Activated T-helper 17 cell treated with anti-CD3 and anti-CD28 coated beads, Interleukin-2, amount 50 U/mL, for 72 hours (primary cell): ENCODE data around the gene BCL2L14. TPM values are rescaled to one million over a fixed set of nuclear protein-coding genes. Genes with fewer than 3 reads are reported as not detected.
"Not testable (repeated sequence)": the region's sequence is repeated elsewhere in the genome, so short reads cannot be mapped to it uniquely, and the experiment has no call there.

ENCODE experiments used
- ATAC-seq: fragments of 150-1000 bp; cut with Tn5 transposase; replicated peaks from 2 replicates; pipeline ENCODE4 v1.10.0; 2021; ENCODE audit warnings: mild to moderate bottlenecking, moderate library complexity
- H3K27ac Mint-ChIP-seq: one replicate; pipeline ENCODE4 v1.8.0; 2022; ENCODE audit warnings: mixed read lengths
- H3K27me3 Mint-ChIP-seq: one replicate; pipeline ENCODE4 v1.8.0; 2022; ENCODE audit warnings: mixed read lengths
- H3K36me3 Mint-ChIP-seq: one replicate; pipeline ENCODE4 v1.8.0; 2022; ENCODE audit warnings: low read depth, mild to moderate bottlenecking, mixed read lengths
- H3K4me1 Mint-ChIP-seq: one replicate; pipeline ENCODE4 v1.8.0; 2022; ENCODE audit warnings: mixed read lengths
- H3K4me3 Mint-ChIP-seq: one replicate; pipeline ENCODE4 v1.8.0; 2022; ENCODE audit warnings: mild to moderate bottlenecking, mixed read lengths
- H3K9me3 Mint-ChIP-seq: one replicate; pipeline ENCODE4 v1.8.0; 2022; ENCODE audit warnings: mixed read lengths
- total RNA-seq, 2 donors: library from RNA; stranded (reverse); gene quantifications; one replicate each; pipeline ENCODE4 v1.2.3, GENCODE V29; 2022

BCL2L14 gene
- total RNA-seq, 2 donors from 2014 or later = 3.0 to 3.8 TPM

GRCh38 chr12:12108441-12109058 lies 37.8 kb downstream of the BCL2L14 start:
- H3K4me1 Mint-ChIP-seq = no peaks in the 10 kb centered on the region
- H3K9me3 Mint-ChIP-seq = peaks cover 26% of the 10 kb centered on the region
- peaks cover 3% of the 10 kb centered on the region for H3K27me3 Mint-ChIP-seq

DNA sequence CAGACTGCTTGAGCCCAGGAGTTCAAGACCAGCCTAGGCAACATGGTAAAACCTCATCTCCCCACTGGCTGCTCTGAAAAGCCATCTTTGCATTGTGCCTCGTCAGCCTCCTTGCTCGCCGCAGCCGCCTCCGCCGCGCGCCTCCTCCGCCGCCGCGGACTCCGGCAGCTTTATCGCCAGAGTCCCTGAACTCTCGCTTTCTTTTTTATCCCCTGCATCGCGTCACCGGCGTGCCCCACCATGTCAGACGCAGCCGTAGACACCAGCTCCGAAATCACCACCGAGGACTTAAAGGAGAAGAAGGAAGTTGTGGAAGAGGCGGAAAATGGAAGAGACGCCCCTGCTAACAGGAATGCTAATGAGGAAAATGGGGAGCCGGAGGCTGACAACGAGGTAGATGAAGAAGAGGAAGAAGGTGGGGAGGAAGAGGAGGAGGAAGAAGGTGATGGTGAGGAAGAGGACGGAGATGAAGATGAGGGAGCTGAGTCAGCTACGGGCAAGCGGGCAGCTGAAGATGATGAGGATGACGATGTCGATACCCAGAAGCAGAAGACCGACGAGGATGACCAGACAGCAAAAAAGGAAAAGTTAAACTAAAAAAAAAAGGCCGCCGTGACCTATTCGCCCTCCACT lies 40.3 kb downstream of the BCL2L14 start:
- H3K4me1 Mint-ChIP-seq, H3K27ac Mint-ChIP-seq, H3K4me3 Mint-ChIP-seq, H3K27me3 Mint-ChIP-seq, H3K36me3 Mint-ChIP-seq, ATAC-seq: not testable (repeated sequence)
- peaks cover 17% of the 10 kb centered on the region for H3K9me3 Mint-ChIP-seq

More at GRCh38 chr12:12108441-12109058, 37.8 kb downstream of the BCL2L14 start:
- ATAC-seq = no peak
- Mint-ChIP-seq H3K27ac (no peak overlapping the region), H3K36me3 (no peaks in the 10 kb centered on the region), H3K4me3 (no peak overlapping the region)

- no peaks in the 10 kb centered on the region for H3K4me1 Mint-ChIP-seq
- no peak overlapping the region for H3K4me3 Mint-ChIP-seq
- no peaks in the 10 kb centered on the region for H3K36me3 Mint-ChIP-seq
- H3K27ac Mint-ChIP-seq = no peak overlapping the region
- no peaks in the 10 kb centered on the region for H3K27me3 Mint-ChIP-seq
- no peak for ATAC-seq
- H3K9me3 Mint-ChIP-seq = no peaks in the 10 kb centered on the region
These were observed 44.8 kb downstream of the BCL2L14 start for GRCh38 chr12:12115514-12115913.

GRCh38 chr12:12116677-12117076 lies 45.9 kb downstream of the BCL2L14 start:
- Mint-ChIP-seq H3K36me3 (no peaks in the 10 kb centered on the region), H3K9me3 (no peaks in the 10 kb centered on the region), H3K4me3 (no peak overlapping the region), H3K4me1 (no peaks in the 10 kb centered on the region), H3K27me3 (no peaks in the 10 kb centered on the region), H3K27ac (no peak overlapping the region)
- ATAC-seq = no peak

DNA sequence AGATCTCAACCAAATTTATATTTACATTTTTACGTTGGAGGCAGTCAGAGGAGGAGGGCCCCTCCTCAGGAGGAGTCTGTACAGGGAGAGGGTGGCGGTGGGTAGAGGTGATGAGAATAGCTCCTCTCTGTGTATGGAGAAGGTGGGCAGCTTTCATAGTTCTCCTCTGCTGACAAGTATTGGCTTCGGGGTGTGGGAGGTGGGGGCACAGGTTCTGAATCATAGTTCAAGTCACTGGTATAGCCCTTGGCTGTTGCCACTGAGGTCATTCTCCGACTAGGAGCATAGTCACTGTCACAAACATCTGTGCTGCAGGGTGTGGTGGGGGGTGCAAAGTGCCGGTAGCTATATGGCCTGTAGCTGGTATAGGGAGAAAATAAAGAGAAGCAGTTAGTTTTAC lies 50.3 kb downstream of the BCL2L14 start:
- Mint-ChIP-seq H3K4me3 (no peak overlapping the region), H3K4me1 (no peaks in the 10 kb centered on the region), H3K9me3 (no peaks in the 10 kb centered on the region), H3K36me3 (peaks cover 19% of the 10 kb centered on the region), H3K27ac (no peak overlapping the region), H3K27me3 (no peaks in the 10 kb centered on the region)
- no peak for ATAC-seq

GRCh38 chr12:12123036-12123604 lies 52.4 kb downstream of the BCL2L14 start:
- no peak overlapping the region for H3K27ac Mint-ChIP-seq
- H3K36me3 Mint-ChIP-seq = peaks cover 25% of the 10 kb centered on the region
- no peak for ATAC-seq
- H3K4me1 Mint-ChIP-seq = no peaks in the 10 kb centered on the region
- H3K27me3 Mint-ChIP-seq = no peaks in the 10 kb centered on the region
- H3K4me3 Mint-ChIP-seq = no peak overlapping the region
- no peaks in the 10 kb centered on the region for H3K9me3 Mint-ChIP-seq

DNA sequence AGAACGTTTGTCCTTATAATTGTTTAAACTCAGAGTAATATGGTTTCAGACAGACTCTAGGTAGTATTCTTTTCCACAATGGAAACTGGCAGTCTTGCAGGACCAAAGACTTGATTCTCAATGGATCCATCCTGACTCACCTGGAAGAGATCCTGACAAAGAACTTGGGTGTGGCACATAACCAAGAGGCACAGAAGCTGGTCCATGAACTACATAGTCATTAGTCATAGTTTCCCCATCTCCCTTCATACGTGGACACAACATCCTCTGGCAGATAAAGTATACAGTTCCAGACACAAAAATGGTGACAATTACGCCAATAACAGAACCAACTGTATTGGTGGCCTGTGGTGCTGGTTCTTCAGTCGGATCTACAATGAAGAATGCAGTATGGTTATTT lies 55.8 kb downstream of the BCL2L14 start:
- Mint-ChIP-seq H3K4me3 (no peak overlapping the region), H3K4me1 (no peaks in the 10 kb centered on the region)

GRCh38 chr12:12127304-12127703 lies 56.6 kb downstream of the BCL2L14 start:
- Mint-ChIP-seq H3K9me3 (no peaks in the 10 kb centered on the region), H3K27ac (no peak overlapping the region), H3K36me3 (peaks cover 25% of the 10 kb centered on the region), H3K4me3 (no peak overlapping the region), H3K4me1 (no peaks in the 10 kb centered on the region), H3K27me3 (no peaks in the 10 kb centered on the region)
- no peak for ATAC-seq

More for the DNA sequence above, 55.8 kb downstream of the BCL2L14 start:
- Mint-ChIP-seq H3K36me3 (peaks cover 25% of the 10 kb centered on the region), H3K27me3 (no peaks in the 10 kb centered on the region), H3K9me3 (no peaks in the 10 kb centered on the region), H3K27ac (no peak overlapping the region)
- ATAC-seq = no peak

DNA sequence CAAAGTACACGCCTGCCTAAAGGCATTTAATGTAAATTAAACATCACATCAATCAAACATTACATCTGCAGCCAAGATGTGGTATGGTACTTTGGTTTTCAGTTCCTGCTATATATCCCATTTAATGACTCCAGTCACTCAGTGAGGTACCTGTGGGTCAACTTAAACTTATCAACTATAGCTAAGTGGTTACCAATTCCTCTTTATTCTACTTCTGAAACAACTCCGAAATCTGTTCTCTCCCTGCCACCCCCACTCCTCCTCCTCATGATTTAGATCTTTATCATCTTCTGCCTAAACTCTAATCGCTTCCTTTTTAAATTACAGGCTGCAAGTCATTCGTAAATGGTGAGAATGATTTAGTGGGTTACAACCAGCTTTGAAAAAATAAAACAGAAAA lies 57.9 kb downstream of the BCL2L14 start:
- H3K4me3 Mint-ChIP-seq = no peak overlapping the region

GRCh38 chr12:12133259-12133658 lies 62.5 kb downstream of the BCL2L14 start:
- H3K36me3 Mint-ChIP-seq = peaks cover 20% of the 10 kb centered on the region
- H3K4me1 Mint-ChIP-seq = no peaks in the 10 kb centered on the region
- no peak for ATAC-seq
- no peaks in the 10 kb centered on the region for H3K9me3 Mint-ChIP-seq
- no peak overlapping the region for H3K4me3 Mint-ChIP-seq
- no peak overlapping the region for H3K27ac Mint-ChIP-seq
- H3K27me3 Mint-ChIP-seq = peaks cover 4% of the 10 kb centered on the region

More for the DNA sequence above, 57.9 kb downstream of the BCL2L14 start:
- no peaks in the 10 kb centered on the region for H3K4me1 Mint-ChIP-seq
- peaks cover 22% of the 10 kb centered on the region for H3K36me3 Mint-ChIP-seq
- ATAC-seq = no peak
- H3K27me3 Mint-ChIP-seq = no peaks in the 10 kb centered on the region
- H3K27ac Mint-ChIP-seq = no peak overlapping the region
- no peaks in the 10 kb centered on the region for H3K9me3 Mint-ChIP-seq

DNA sequence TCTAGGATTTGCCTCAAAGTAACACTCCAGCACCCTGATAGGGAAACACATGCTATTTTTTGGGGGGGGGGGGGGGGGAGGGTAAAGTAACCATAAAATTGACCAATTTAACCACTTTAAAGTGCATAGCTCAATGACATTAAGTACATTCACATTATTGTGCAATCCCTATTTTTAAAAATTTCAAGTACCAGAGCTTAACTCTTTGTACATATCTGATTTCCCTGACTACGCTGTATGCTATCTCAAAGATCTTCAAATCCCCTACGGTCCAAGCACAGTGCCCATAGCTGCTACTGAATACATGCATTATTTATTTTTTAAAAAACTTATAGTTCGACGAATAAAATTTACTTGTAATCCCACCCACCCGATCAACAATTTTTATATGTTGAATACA lies 63.0 kb downstream of the BCL2L14 start:
- ATAC-seq = no peak
- Mint-ChIP-seq H3K36me3 (peaks cover 20% of the 10 kb centered on the region), H3K27me3 (peaks cover 4% of the 10 kb centered on the region), H3K27ac (no peak overlapping the region), H3K4me3 (no peak overlapping the region), H3K9me3 (no peaks in the 10 kb centered on the region), H3K4me1 (no peaks in the 10 kb centered on the region)

DNA sequence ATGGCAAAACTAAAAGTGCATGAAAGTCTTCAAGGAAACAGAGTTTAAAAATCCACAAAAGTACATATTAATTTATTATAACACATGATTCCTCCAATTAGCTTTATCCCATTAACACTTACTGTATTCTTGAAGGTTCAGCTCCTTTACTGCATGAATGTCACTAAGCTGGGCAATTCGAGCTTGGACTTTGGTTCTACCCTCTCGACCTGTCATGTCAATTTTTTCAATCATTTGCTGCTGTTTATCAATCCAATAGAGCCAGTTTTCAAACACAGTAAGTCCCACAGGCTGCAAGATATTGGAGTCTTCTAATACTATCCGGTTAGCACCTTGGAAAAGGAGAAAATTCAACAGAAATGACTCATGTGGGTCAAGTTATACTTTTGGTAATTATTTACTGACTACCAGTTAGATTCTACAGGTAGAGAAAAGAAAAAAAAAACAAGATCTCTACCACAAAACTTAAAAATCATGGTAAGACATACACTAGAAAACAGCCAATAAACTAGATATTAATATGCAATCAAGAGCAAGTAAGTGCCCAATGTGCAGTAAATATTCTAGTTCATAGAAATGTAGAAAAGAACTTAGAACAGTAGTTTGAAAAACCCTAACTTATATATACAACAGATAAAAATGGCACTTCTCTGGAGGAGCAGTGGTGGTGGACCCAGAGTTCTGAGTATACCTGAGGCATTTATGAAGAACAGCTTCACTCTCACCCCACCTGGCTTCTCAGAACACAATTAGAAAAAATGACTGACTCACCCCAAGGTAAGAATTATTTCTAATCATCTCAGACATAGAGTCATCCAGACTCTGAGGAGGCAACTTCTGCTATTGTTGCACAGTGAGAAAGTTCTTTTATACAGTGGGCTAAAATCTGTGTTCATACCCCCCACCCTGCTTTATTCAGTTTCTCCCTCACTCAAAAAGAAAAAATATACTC lies 67.7 kb downstream of the BCL2L14 start:
- H3K4me3 Mint-ChIP-seq = no peak overlapping the region
- no peaks in the 10 kb centered on the region for H3K4me1 Mint-ChIP-seq
- peaks cover 20% of the 10 kb centered on the region for H3K36me3 Mint-ChIP-seq
- ATAC-seq = no peak
- peaks cover 4% of the 10 kb centered on the region for H3K27me3 Mint-ChIP-seq
- no peak overlapping the region for H3K27ac Mint-ChIP-seq
- H3K9me3 Mint-ChIP-seq = no peaks in the 10 kb centered on the region

DNA sequence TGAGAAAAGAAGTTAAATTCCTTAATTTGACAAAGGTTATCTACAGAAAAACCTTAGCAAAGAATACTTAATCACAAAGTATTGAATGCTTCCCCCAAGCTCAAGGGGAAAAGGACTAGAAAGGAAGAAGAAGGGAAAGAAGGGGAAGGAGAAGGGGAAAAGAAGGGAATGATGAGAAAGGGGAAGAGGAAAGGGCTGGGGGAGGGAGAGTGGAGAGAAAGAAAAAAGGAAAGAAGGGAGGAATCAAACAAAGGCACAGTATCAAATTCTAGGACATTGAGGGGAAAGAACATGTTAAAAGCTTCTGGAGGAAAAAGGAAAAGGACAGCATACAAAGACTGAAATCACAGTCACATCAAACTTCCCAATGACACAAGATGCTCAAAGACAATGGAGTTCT lies 70.3 kb downstream of the BCL2L14 start:
- Mint-ChIP-seq H3K27me3 (no peaks in the 10 kb centered on the region), H3K4me3 (no peak overlapping the region), H3K9me3 (no peaks in the 10 kb centered on the region), H3K4me1 (no peaks in the 10 kb centered on the region), H3K27ac (no peak overlapping the region), H3K36me3 (peaks cover 14% of the 10 kb centered on the region)
- ATAC-seq = no peak

- H3K9me3 Mint-ChIP-seq, H3K4me1 Mint-ChIP-seq, H3K27ac Mint-ChIP-seq, H3K27me3 Mint-ChIP-seq, ATAC-seq, H3K4me3 Mint-ChIP-seq: not testable (repeated sequence)
- peaks cover 17% of the 10 kb centered on the region for H3K36me3 Mint-ChIP-seq
These were observed 73.8 kb downstream of the BCL2L14 start for GRCh38 chr12:12144531-12144930.
